ENCODE results near the gene RNF145. TPM values are rescaled to one million over a fixed set of nuclear protein-coding genes. Genes with fewer than 3 reads are reported as not detected.

RNF145 gene
- total and polyA plus RNA-seq, 3 donors from 2014 or later, result 30.0 to 40.4 (median 39.5) TPM

- H3K27me3 ChIP-seq, result no peaks in the 10 kb centered on the region
- no peak overlapping the region for H3K4me3 ChIP-seq
- intact Hi-C loops (cut with DNase I; ENCODE audit: low total_unique reads), result no loop called here
- H3K27ac ChIP-seq, result no peak overlapping the region
- no peaks in the 10 kb centered on the region for H3K9me3 ChIP-seq
- TF ChIP-seq CTCF (IDR thresholded peaks at IDR 0.05), result no peak
- TF ChIP-seq POLR2A (IDR thresholded peaks at IDR 0.05), result no peak
- no peak for DNase-seq
- no peaks in the 10 kb centered on the region for H3K36me3 ChIP-seq (ENCODE audit: low read depth, missing control alignments)
- H3K4me1 ChIP-seq, result peaks cover 17% of the 10 kb centered on the region
Observed at GRCh38 chr5:159174511-159175168, 34.7 kb downstream of the RNF145 start.

GRCh38 chr5:159171274-159171673 lies 38.1 kb downstream of the RNF145 start:
- WGBS, 2 donors, result 65 to 67% methylated on average over 3 of the region's 3 CpGs
- Histone ChIP-seq H3K27ac (no peak overlapping the region), H3K9me3 (no peaks in the 10 kb centered on the region), H3K4me1 (peaks cover 17% of the 10 kb centered on the region), H3K4me3 (no peak overlapping the region), H3K36me3 (ENCODE audit: low read depth, missing control alignments) (no peaks in the 10 kb centered on the region), H3K27me3 (no peaks in the 10 kb centered on the region)
- no peak for DNase-seq
- TF ChIP-seq CTCF (IDR thresholded peaks at IDR 0.05), result no peak
- TF ChIP-seq POLR2A (IDR thresholded peaks at IDR 0.05), result no peak
- intact Hi-C loops (cut with DNase I; ENCODE audit: low total_unique reads), result no loop called here

- DNase-seq, result no peak
- no peak overlapping the region for H3K27ac ChIP-seq
- intact Hi-C loops (cut with DNase I; ENCODE audit: low total_unique reads), result no loop called here
- no peaks in the 10 kb centered on the region for H3K27me3 ChIP-seq
- no peaks in the 10 kb centered on the region for H3K36me3 ChIP-seq (ENCODE audit: low read depth, missing control alignments)
- H3K9me3 ChIP-seq, result no peaks in the 10 kb centered on the region
- TF ChIP-seq CTCF (IDR thresholded peaks at IDR 0.05) (no peak), POLR2A (IDR thresholded peaks at IDR 0.05) (no peak)
- peaks cover 8% of the 10 kb centered on the region for H3K4me1 ChIP-seq
- no peak overlapping the region for H3K4me3 ChIP-seq
Observed at GRCh38 chr5:159170021-159170420, 39.3 kb downstream of the RNF145 start.

- H3K36me3 ChIP-seq (ENCODE audit: low read depth, missing control alignments), result no peaks in the 10 kb centered on the region
- no peaks in the 10 kb centered on the region for H3K4me1 ChIP-seq
- intact Hi-C loops (cut with DNase I; ENCODE audit: low total_unique reads), result no loop called here
- TF ChIP-seq CTCF (IDR thresholded peaks at IDR 0.05) (no peak), POLR2A (IDR thresholded peaks at IDR 0.05) (no peak)
- no peak for DNase-seq
- H3K9me3 ChIP-seq, result no peaks in the 10 kb centered on the region
- no peaks in the 10 kb centered on the region for H3K27me3 ChIP-seq
- H3K27ac ChIP-seq, result no peak overlapping the region
- H3K4me3 ChIP-seq, result no peak overlapping the region
- 94 to 98% methylated on average over 2 of the region's 2 CpGs for WGBS, 2 donors
Observed at GRCh38 chr5:159166416-159166815, 42.9 kb downstream of the RNF145 start.

GRCh38 chr5:159163701-159164046 lies 45.7 kb downstream of the RNF145 start:
- intact Hi-C loops (cut with DNase I; ENCODE audit: low total_unique reads), result no loop called here
- no peak for TF ChIP-seq CTCF (IDR thresholded peaks at IDR 0.05)
- no peak for TF ChIP-seq POLR2A (IDR thresholded peaks at IDR 0.05)

More at GRCh38 chr5:159163701-159164046, 45.7 kb downstream of the RNF145 start:
- WGBS, 2 donors, result 90 to 95% methylated on average over 2 of the region's 2 CpGs
- H3K9me3 ChIP-seq, result no peaks in the 10 kb centered on the region
- no peaks in the 10 kb centered on the region for H3K4me1 ChIP-seq
- no peaks in the 10 kb centered on the region for H3K27me3 ChIP-seq
- no peak overlapping the region for H3K4me3 ChIP-seq
- no peaks in the 10 kb centered on the region for H3K36me3 ChIP-seq (ENCODE audit: low read depth, missing control alignments)
- DNase-seq, result no peak
- no peak overlapping the region for H3K27ac ChIP-seq

Measured in testis (tissue), 3 donors.